Measurements from ENCODE around the gene ZNF540. TPM values are rescaled to one million over a fixed set of nuclear protein-coding genes. Genes with fewer than 3 reads are reported as not detected.
A peak's percentile ranks its signal among the peaks of the same experiment; 100 is the strongest.
"Not testable (repeated sequence)": the region's sequence is repeated elsewhere in the genome, so short reads cannot be mapped to it uniquely, and the experiment has no call there.

Gene ZNF540
- total RNA-seq, 2 donors from 2014 or later = 0.49 to 1.2 TPM

DNA sequence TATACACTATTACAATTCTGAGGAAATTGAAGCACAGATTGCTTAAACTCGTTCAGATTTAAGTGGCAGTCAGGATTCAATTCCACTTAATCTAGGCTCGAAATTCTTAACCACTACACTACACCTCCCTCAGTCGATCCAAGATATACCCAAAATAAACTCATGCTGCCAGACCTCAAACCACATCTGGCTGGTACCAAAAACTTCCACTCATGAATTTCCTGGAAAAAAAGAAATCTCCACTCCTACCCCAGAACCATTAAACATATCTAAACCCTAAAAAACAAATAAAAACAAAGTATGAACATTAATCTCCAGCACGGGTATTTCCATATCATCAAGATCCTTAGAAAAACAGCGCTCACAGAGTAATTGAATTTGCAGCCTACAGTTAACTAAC, 59.4 kb downstream of the ZNF540 start:
- TF ChIP-seq, protein P1, sequence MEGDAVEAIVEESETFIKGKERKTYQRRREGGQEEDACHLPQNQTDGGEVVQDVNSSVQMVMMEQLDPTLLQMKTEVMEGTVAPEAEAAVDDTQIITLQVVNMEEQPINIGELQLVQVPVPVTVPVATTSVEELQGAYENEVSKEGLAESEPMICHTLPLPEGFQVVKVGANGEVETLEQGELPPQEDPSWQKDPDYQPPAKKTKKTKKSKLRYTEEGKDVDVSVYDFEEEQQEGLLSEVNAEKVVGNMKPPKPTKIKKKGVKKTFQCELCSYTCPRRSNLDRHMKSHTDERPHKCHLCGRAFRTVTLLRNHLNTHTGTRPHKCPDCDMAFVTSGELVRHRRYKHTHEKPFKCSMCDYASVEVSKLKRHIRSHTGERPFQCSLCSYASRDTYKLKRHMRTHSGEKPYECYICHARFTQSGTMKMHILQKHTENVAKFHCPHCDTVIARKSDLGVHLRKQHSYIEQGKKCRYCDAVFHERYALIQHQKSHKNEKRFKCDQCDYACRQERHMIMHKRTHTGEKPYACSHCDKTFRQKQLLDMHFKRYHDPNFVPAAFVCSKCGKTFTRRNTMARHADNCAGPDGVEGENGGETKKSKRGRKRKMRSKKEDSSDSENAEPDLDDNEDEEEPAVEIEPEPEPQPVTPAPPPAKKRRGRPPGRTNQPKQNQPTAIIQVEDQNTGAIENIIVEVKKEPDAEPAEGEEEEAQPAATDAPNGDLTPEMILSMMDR (IDR thresholded peaks at IDR 0.05) = no peak
- Histone ChIP-seq H3K27ac (peak overlapping the region; percentile 85), H3K36me3 (no peaks in the 10 kb centered on the region), H3K4me1 (peaks cover 7% of the 10 kb centered on the region), H3K27me3 (no peaks in the 10 kb centered on the region), H3K9ac (ENCODE audit: low read depth in 2 of 2, low read length in 2 of 2) (peak overlapping the region; percentile 70 to 82), H3K9me3 (no peaks in the 10 kb centered on the region), H3K4me3 (peak overlapping the region; percentile 61)
- intact Hi-C loops (cut with DNase I) = loop anchor here (10.0 kb wide), 1 partner anchor 59 kb away; the partner anchor contains the start of genes ZNF540 and ZNF571
- DNase-seq = no peak

DNA sequence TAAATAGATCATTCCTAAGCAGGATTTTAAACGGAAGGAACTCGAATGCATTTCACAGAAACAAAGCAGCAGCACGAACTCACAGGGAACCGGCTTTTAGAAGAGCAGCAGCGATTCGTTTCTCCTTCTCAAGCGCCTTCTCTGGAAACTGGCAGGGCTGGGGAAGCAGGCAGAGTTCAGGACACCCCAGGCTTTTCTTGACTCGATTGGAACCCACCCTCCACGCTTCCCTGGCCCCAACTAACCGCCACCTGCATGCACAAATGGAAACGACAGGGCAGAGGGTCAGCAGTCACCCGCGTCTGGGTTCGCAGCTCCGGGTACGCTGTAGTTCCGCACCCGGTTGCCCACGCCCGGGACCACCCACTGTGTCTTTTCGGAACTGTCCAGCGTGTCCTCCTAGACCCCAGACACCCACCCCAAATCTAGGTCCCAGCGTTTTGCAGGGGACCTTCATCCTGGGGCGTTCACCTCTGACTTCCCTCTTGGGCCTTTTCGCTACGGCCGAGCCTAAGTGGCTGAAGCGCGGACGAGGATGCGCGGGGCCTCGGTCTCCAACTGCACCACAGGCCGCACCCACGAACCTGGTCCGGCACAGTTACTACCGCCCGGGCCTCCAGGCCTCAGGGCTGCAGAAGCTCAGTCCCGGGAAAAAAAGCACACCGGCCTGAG, 60.1 kb downstream of the ZNF540 start:
- no peaks in the 10 kb centered on the region for H3K27me3 ChIP-seq
- intact Hi-C loops (cut with DNase I) = loop anchor here (10.0 kb wide), 1 partner anchor 60 kb away; the partner anchor contains the start of genes ZNF540 and ZNF571

DNA sequence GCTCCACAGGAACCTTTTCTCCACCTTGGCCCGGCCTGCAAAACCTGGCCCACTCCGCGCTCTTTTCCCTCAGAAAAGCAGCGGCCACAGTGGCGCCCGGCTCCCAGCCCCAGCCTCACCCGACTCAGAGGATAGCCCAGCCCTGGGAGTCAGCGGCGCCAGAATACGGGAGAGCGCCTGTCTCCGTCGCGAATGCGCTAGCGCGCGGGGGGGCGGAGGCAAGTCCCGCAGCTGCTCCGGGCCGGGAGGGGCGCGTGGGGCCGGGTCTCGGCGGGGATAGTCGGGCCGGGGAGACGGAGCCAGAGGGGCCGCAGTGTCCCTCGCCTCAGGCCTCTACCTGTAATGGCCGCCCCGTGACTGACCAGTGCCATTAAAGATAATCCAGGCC, 60.6 kb downstream of the ZNF540 start, which contains the start of gene ZFP30:
TSS of gene ZFP30 (minus strand) at position 165 of the 388 bp plus-strand sequence. CDS start 7,643 bp downstream, outside the sequence.
- Histone ChIP-seq H3K4me1 (peaks cover 7% of the 10 kb centered on the region), H3K27ac (peak within 1 kb of the TSS; percentile 85), H3K36me3 (no peaks in the 10 kb centered on the region), H3K27me3 (no peaks in the 10 kb centered on the region), H3K4me3 (peak within 1 kb of the TSS; percentile 61), H3K9me3 (no peaks in the 10 kb centered on the region), H3K9ac (ENCODE audit: low read depth in 2 of 2, low read length in 2 of 2) (peak within 1 kb of the TSS; percentile 70 to 82)
- peak; percentile 92 for DNase-seq
- intact Hi-C loops (cut with DNase I) = loop anchor here (10.0 kb wide), 1 partner anchor 60 kb away; the partner anchor contains the start of genes ZNF540 and ZNF571
- TF ChIP-seq, protein P1 (IDR thresholded peaks at IDR 0.05) = no peak

More for the DNA sequence above, 60.1 kb downstream of the ZNF540 start:
- H3K4me3 ChIP-seq = peak overlapping the region; percentile 61
- H3K9me3 ChIP-seq = no peaks in the 10 kb centered on the region
- peak; percentile 40 for DNase-seq
- TF ChIP-seq, protein P1 (IDR thresholded peaks at IDR 0.05) = no peak
- peaks cover 7% of the 10 kb centered on the region for H3K4me1 ChIP-seq
- peak overlapping the region; percentile 85 for H3K27ac ChIP-seq
- no peaks in the 10 kb centered on the region for H3K36me3 ChIP-seq
- peak overlapping the region; percentile 70 to 82 for H3K9ac ChIP-seq (ENCODE audit: low read depth in 2 of 2, low read length in 2 of 2)

DNA sequence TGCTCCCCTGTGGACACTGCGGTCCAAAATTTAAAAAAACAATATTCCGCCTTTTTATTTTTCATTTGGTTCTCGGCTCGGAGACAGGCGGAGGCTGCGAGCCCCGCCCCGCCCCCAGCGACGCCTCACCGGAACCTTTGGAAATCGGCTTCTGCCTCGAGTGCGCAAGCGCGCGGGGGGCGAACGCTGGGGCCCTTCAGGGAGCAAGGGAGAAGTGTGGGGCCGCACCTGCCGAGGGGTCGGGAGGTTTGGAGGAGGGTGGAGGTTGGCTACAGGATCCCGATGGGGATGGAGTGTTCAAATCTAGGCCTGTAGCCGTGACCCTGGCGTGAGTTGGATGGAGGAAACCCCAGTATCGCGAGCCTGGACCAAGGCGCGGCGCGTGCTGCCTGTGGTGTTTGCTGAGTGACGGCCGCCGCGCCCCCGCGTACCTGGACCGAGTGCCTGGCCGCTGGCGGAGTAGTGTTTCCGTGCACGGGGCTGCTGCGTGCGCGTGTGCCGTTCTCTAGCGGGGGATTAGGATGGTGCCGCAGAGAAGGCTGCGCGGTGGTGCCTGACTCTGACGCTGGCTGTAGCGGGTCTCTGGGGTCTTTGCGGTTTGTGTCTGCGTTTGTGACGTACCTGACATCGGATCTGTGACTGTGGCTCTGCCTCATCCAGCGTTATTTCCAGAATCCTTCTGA, 61.2 kb downstream of the ZNF540 start:
- H3K9me3 ChIP-seq = no peaks in the 10 kb centered on the region
- TF ChIP-seq, protein P1 (IDR thresholded peaks at IDR 0.05) = no peak
- H3K36me3 ChIP-seq = no peaks in the 10 kb centered on the region
- peaks cover 7% of the 10 kb centered on the region for H3K4me1 ChIP-seq
- intact Hi-C loops (cut with DNase I) = loop anchor here (10.0 kb wide), 1 partner anchor 61 kb away; the partner anchor contains the start of genes ZNF540 and ZNF571
- H3K27me3 ChIP-seq = no peaks in the 10 kb centered on the region
- peak; percentile 90 for DNase-seq
- peak overlapping the region; percentile 85 for H3K27ac ChIP-seq
- peak overlapping the region; percentile 61 for H3K4me3 ChIP-seq
- peak overlapping the region; percentile 70 to 82 for H3K9ac ChIP-seq (ENCODE audit: low read depth in 2 of 2, low read length in 2 of 2)

DNA sequence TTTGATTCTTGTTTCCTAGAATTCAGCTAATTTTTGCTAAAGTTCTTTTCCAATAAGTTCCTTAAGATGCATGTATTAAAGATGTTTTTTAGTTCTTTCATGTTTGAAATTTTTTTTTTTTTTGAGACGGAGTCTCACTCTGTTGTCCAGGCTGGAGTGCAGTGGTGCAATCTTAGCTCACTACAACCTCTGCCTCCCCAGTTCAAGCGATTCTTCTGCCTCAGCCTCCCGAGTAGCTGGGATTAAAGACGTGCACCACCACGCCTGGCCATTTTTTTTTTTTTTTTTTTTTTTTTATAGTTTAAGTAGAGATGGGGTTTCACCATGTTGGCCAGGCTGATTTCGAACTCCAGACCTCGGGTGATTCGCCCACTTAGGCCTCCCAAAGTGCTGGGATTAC, 62.5 kb downstream of the ZNF540 start:
- intact Hi-C loops (cut with DNase I) = loop anchor here (10.0 kb wide), 1 partner anchor 62 kb away; the partner anchor contains the start of genes ZNF540 and ZNF571
- not testable (repeated sequence) for H3K27me3 ChIP-seq; DNase-seq; H3K4me1 ChIP-seq; H3K4me3 ChIP-seq; H3K9me3 ChIP-seq; H3K27ac ChIP-seq; H3K36me3 ChIP-seq; H3K9ac ChIP-seq (ENCODE audit: low read depth in 2 of 2, low read length in 2 of 2)

Other genes with a start within 250 kb of the ZNF540 start
- 1 to 10 TPM; 2.4 to 3.0 TPM for gene ZNF527, start 223.8 kb upstream of the ZNF540 start, total RNA-seq
- gene ZNF569, start 127.4 kb upstream of the ZNF540 start, total RNA-seq = 1 to 10 TPM; 1.1 to 1.4 TPM
- gene ZNF570, start 125.5 kb upstream of the ZNF540 start, total RNA-seq = 1 to 10 TPM; 1.7 to 3.0 TPM
- 1 to 10 TPM; 1.6 to 2.9 TPM for gene ZNF793, start 87.9 kb upstream of the ZNF540 start, total RNA-seq
- gene ZNF571, start 84 bp upstream of the ZNF540 start, total RNA-seq = 1 to 10 TPM; 3.2 to 3.8 TPM
- gene ZFP30, start 60.6 kb downstream of the ZNF540 start, total RNA-seq = 1 to 10 TPM; 6.0 to 7.9 TPM
- gene ZNF607, start 124.9 kb downstream of the ZNF540 start, total RNA-seq = 1 to 10 TPM; 4.9 to 7.8 TPM
- 1 to 10 TPM; 3.6 to 5.5 TPM for gene ZNF573, start 184.7 kb downstream of the ZNF540 start, total RNA-seq

Measured in colonic mucosa (tissue), 4 donors.